ENCODE data around the gene RUFY2. TPM values are rescaled to one million over a fixed set of nuclear protein-coding genes. Genes with fewer than 3 reads are reported as not detected.

Gene RUFY2
- polyA plus RNA-seq, 6 donors from 2014 or later: 3.8 to 15.7 (median 11.1) TPM

- Mint-ChIP-seq H3K27me3 (no peaks in the 10 kb centered on the region), H3K27ac (peak overlapping the region in 5 of 6 donors; percentile 33 to 93 (median 81)), H3K9me3 (no peaks in the 10 kb centered on the region), H3K36me3 (peaks cover 0 to 18% of the 10 kb centered on the region in 2 donors), H3K4me1 (peaks cover 0 to 4% (median 0%) of the 10 kb centered on the region in 3 donors), H3K4me3 (peak overlapping the region in 1 of 8 donors; percentile 52)
- ATAC-seq (ENCODE audit: low read depth in 2 of 2): peak; percentile 53 to 55
- DNase-seq: peak; percentile 29
These were observed 58.8 kb downstream of the RUFY2 start for GRCh38 chr10:68348265-68348741.

- H3K27me3 Mint-ChIP-seq: no peaks in the 10 kb centered on the region
- peak overlapping the region in 2 of 6 donors; percentile 26 to 49 for H3K27ac Mint-ChIP-seq
- peaks cover 0 to 4% (median 3%) of the 10 kb centered on the region in 3 donors for H3K4me1 Mint-ChIP-seq
These were observed 60.3 kb downstream of the RUFY2 start for GRCh38 chr10:68346774-68347173.

DNA sequence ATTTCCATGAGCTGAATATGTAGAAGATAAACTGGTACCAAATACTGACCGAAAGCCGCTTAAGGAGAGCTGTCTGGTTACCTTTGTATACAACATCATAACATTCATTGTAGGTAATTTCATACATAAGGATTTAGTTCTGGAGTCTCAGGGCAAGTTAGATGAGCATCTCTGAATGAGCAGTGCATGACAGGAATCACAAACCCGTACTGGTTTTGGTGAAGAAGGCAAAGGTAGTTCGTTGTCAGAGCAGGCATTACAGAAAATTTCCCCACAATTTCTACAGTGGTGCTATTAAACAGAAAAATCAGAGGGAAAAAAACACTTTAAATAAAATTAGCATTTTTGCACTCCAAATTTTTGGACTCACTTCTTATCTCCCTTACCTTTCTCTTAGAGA lies 61.5 kb downstream of the RUFY2 start:
- ATAC-seq (ENCODE audit: low read depth in 2 of 2) (no peak), DNase-seq (no peak)
- Mint-ChIP-seq H3K9me3 (no peaks in the 10 kb centered on the region), H3K4me3 (no peak overlapping the region), H3K36me3 (peaks cover 9 to 22% of the 10 kb centered on the region in 2 donors), H3K4me1 (peaks cover 0 to 8% (median 4%) of the 10 kb centered on the region in 3 donors), H3K27ac (peak overlapping the region in 3 of 6 donors; percentile 5 to 41 (median 33)), H3K27me3 (no peaks in the 10 kb centered on the region)

More at GRCh38 chr10:68346774-68347173, 60.3 kb downstream of the RUFY2 start:
- Mint-ChIP-seq H3K9me3 (no peaks in the 10 kb centered on the region), H3K4me3 (no peak overlapping the region), H3K36me3 (peaks cover 3 to 15% of the 10 kb centered on the region in 2 donors)
- ATAC-seq (ENCODE audit: low read depth in 2 of 2) (no peak), DNase-seq (no peak)

DNA sequence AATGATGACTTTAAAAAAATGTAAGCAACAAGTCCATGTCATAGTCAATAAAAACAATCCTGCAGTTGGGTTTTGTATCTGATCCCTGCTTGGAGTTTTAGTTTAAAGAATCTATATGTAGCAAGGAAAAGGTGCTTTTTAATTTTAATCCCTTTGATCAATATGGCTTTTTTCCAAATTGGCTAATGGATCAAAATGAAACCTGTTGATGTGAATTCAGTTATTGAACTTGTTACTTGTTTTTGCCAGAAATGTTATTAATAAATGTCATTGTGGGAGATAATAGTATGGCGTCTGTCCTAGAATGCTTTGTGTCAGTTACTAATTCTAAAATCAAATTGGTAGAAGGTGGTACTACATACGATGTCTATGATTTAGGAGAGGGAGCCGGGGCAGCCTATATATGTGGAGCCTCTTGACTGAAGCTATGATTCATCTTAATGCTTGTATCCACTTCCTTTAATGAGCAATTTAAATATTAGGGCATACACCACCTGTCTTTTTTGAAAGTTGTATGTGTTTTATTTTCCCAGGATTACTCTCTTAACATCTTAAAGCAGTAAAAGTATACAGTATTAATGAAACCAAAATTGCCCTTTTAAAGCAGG lies 64.1 kb downstream of the RUFY2 start:
- H3K4me3 Mint-ChIP-seq: no peak overlapping the region
- peaks cover 13 to 36% of the 10 kb centered on the region in 2 donors for H3K36me3 Mint-ChIP-seq
- DNase-seq: no peak
- no peak for ATAC-seq (ENCODE audit: low read depth in 2 of 2)
- H3K27me3 Mint-ChIP-seq: no peaks in the 10 kb centered on the region
- peak overlapping the region in 1 of 6 donors; percentile 18 for H3K27ac Mint-ChIP-seq
- H3K9me3 Mint-ChIP-seq: no peaks in the 10 kb centered on the region
- peaks cover 0 to 14% (median 4%) of the 10 kb centered on the region in 3 donors for H3K4me1 Mint-ChIP-seq

GRCh38 chr10:68340358-68341080 lies 66.6 kb downstream of the RUFY2 start:
- Mint-ChIP-seq H3K4me1 (peaks cover 24 to 39% (median 27%) of the 10 kb centered on the region in 3 donors), H3K27me3 (no peaks in the 10 kb centered on the region), H3K27ac (peak overlapping the region in 3 of 6 donors; percentile 50 to 70 (median 59)), H3K36me3 (peaks cover 18 to 41% of the 10 kb centered on the region in 2 donors), H3K9me3 (no peaks in the 10 kb centered on the region), H3K4me3 (peak overlapping the region in 1 of 8 donors; percentile 21)
- DNase-seq (no peak), ATAC-seq (ENCODE audit: low read depth in 2 of 2) (no peak)

DNA sequence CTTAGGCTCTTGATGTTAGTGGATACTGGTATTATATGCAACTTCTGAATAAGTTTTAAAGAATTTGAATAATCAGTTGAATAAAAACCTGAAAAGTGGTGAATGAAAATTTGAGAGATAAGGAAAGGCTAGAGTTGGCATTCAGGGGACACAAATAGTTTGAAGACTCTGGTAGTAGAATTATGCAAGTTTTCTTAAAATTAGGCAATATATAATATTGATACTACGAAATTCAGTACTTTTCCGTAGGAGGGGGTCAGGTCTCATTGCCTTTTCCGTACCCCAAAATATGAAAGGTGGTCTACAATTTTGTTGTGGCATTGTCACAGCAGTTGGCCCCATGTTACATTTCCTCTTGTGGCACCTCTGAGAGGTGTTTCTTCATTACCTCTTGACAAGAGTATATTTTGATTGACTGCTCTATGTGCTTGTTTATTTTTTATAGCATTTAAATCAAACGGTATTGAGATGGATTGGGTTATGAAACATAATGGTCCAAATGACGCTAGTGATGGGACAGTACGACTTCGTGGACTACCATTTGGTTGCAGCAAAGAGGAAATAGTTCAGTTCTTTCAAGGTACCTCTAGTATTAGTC lies 70.2 kb downstream of the RUFY2 start:
- DNase-seq (no peak), ATAC-seq (ENCODE audit: low read depth in 2 of 2) (no peak)
- H3K27ac Mint-ChIP-seq: peak overlapping the region in 5 of 6 donors; percentile 13 to 81 (median 47)
- no peaks in the 10 kb centered on the region for H3K27me3 Mint-ChIP-seq
- peaks cover 16 to 33% of the 10 kb centered on the region in 2 donors for H3K36me3 Mint-ChIP-seq
- peaks cover 43 to 65% (median 51%) of the 10 kb centered on the region in 3 donors for H3K4me1 Mint-ChIP-seq
- peaks cover 0 to 3% (median 0%) of the 10 kb centered on the region in 7 donors for H3K9me3 Mint-ChIP-seq
- peak overlapping the region in 4 of 8 donors; percentile 61 to 99 (median 68) for H3K4me3 Mint-ChIP-seq

DNA sequence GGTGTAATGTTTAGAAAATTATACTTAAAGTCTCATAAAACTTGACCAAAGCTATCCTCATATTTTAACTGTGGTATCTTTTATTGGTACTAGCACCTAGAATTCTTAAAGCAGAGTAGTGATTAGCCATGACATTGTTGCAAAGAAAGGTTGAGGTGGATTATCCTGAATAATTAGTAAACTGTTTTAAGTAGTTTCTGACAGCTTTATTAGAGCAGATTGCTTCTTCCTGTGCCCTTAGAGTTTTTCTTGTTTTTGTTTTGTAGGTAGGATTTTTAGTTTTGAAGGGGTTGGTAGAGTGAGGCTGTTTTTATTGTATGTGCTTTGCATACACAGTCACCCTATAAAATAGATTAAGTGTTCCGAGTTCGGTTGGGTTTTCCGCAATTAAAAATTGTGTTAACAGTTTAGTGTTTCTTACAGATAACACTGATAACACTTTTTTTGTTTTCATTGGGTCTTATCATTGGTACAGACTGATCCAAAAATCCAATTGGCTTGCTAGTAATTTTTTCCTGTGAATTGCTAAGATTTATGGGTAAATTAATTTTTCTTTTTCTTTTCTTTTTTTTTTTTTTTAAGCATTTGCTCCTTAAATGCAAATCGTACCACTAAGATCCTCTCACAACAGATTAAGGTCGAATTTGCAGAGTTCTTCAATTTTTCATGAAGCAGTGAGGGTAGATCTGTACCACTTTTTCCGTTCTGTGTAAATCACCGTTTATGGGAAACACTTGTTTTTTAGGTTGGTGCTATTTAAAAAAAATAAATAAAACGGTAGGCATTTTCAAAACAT lies 72.2 kb downstream of the RUFY2 start:
- Mint-ChIP-seq H3K4me3 (peak overlapping the region; percentile 98 to 100 (median 100)), H3K27me3 (no peaks in the 10 kb centered on the region), H3K9me3 (peaks cover 0 to 8% (median 2%) of the 10 kb centered on the region in 7 donors), H3K4me1 (peaks cover 54 to 71% (median 71%) of the 10 kb centered on the region in 3 donors), H3K36me3 (peaks cover 9 to 28% of the 10 kb centered on the region in 2 donors), H3K27ac (peak overlapping the region; percentile 6 to 99 (median 64))
- ATAC-seq (ENCODE audit: low read depth in 2 of 2) (no peak), DNase-seq (no peak)

GRCh38 chr10:68333440-68334431 lies 73.3 kb downstream of the RUFY2 start:
- peaks cover 0 to 8% (median 2%) of the 10 kb centered on the region in 7 donors for H3K9me3 Mint-ChIP-seq
- peak overlapping the region; percentile 96 to 100 (median 99) for H3K27ac Mint-ChIP-seq
- peaks cover 54 to 72% (median 71%) of the 10 kb centered on the region in 3 donors for H3K4me1 Mint-ChIP-seq
- H3K4me3 Mint-ChIP-seq: peak overlapping the region; percentile 98 to 100 (median 100)
- no peaks in the 10 kb centered on the region for H3K27me3 Mint-ChIP-seq
- H3K36me3 Mint-ChIP-seq: peaks cover 9 to 21% of the 10 kb centered on the region in 2 donors
- ATAC-seq (ENCODE audit: low read depth in 2 of 2): no peak
- no peak for DNase-seq

DNA sequence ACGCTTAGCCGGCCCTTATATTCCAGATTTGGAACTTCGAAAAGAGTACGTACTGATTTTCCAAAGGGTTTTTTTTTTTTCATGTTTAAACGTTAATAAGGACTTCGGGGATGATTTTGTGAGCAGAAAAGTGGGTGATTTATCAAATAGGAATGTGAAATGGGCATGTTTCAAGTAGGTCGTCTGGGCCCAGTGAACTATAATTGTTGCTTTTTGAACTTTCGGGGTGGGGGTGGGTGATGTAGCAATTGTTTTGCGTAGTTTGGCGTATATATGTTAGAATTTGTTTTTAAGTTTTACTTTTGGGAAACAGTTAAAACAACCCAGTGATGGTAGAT lies 74.0 kb downstream of the RUFY2 start:
- H3K36me3 Mint-ChIP-seq: peaks cover 4 to 14% of the 10 kb centered on the region in 2 donors
- H3K9me3 Mint-ChIP-seq: peaks cover 0 to 8% (median 2%) of the 10 kb centered on the region in 7 donors
- ATAC-seq (ENCODE audit: low read depth in 2 of 2) (no peak), DNase-seq (no peak)
- peak overlapping the region; percentile 98 to 100 (median 100) for H3K4me3 Mint-ChIP-seq
- H3K27ac Mint-ChIP-seq: peak overlapping the region; percentile 96 to 100 (median 99)
- H3K4me1 Mint-ChIP-seq: peaks cover 56 to 79% (median 72%) of the 10 kb centered on the region in 3 donors
- no peaks in the 10 kb centered on the region for H3K27me3 Mint-ChIP-seq

GRCh38 chr10:68332259-68333057 lies 74.6 kb downstream of the RUFY2 start, which contains the start of gene PBLD:
PBLD (minus strand) TSS chr10:68332928; CDS start chr10:68306844, 26,084 bp downstream.
- Mint-ChIP-seq H3K4me1 (peaks cover 52 to 74% (median 67%) of the 10 kb centered on the region in 3 donors), H3K4me3 (peak within 1 kb of the TSS; percentile 98 to 100 (median 100)), H3K27me3 (no peaks in the 10 kb centered on the region), H3K36me3 (peaks cover 1 to 8% of the 10 kb centered on the region in 2 donors), H3K27ac (peak within 1 kb of the TSS; percentile 99 to 100 (median 99)), H3K9me3 (peaks cover 0 to 8% (median 2%) of the 10 kb centered on the region in 7 donors)
- peak; percentile 48 for DNase-seq
- ATAC-seq (ENCODE audit: low read depth in 2 of 2): peak; percentile 1 to 2

Data from naive B cell (primary cell).